ENCODE measurements around the gene FAM120A.
"Not testable (repeated sequence)": the region's sequence is repeated elsewhere in the genome, so short reads cannot be mapped to it uniquely, and the experiment has no call there.

Gene FAM120A

GRCh38 chr9:93512170-93512812, 60.8 kb downstream of the FAM120A start:
- not testable (repeated sequence) for DNase-seq

- DNase-seq: no peak
Measured at GRCh38 chr9:93513606-93514005, 62.1 kb downstream of the FAM120A start.

GRCh38 chr9:93517331-93517730, 65.8 kb downstream of the FAM120A start:
- DNase-seq: no peak

- DNase-seq: no peak
Measured at GRCh38 chr9:93520523-93520922, 69.0 kb downstream of the FAM120A start.

GRCh38 chr9:93522736-93523135, 71.3 kb downstream of the FAM120A start:
- no peak for DNase-seq

GRCh38 chr9:93523518-93524144, 72.1 kb downstream of the FAM120A start:
- DNase-seq: no peak

- DNase-seq: no peak
Measured at GRCh38 chr9:93525476-93525875, 74.0 kb downstream of the FAM120A start.

- no peak for DNase-seq
Measured at GRCh38 chr9:93531374-93531773, 79.9 kb downstream of the FAM120A start.

- DNase-seq: no peak
Measured at GRCh38 chr9:93532141-93532540, 80.7 kb downstream of the FAM120A start.

GRCh38 chr9:93533863-93534262, 82.4 kb downstream of the FAM120A start:
- DNase-seq: no peak

- DNase-seq: no peak
Measured at GRCh38 chr9:93536167-93536566, 84.7 kb downstream of the FAM120A start.

GRCh38 chr9:93536874-93537273, 85.4 kb downstream of the FAM120A start:
- no peak for DNase-seq

GRCh38 chr9:93540305-93540704, 88.8 kb downstream of the FAM120A start:
- no peak for DNase-seq

- DNase-seq: no peak
Measured at GRCh38 chr9:93541005-93541404, 89.5 kb downstream of the FAM120A start.

- DNase-seq: no peak
Measured at GRCh38 chr9:93541581-93542349, 90.3 kb downstream of the FAM120A start.

- no peak for DNase-seq
Measured at GRCh38 chr9:93543117-93543516, 91.6 kb downstream of the FAM120A start.

- no peak for DNase-seq
Measured at GRCh38 chr9:93546356-93546755, 94.9 kb downstream of the FAM120A start.

- DNase-seq: no peak
Measured at GRCh38 chr9:93549611-93550010, 98.1 kb downstream of the FAM120A start.

GRCh38 chr9:93552923-93553322, 101.4 kb downstream of the FAM120A start:
- DNase-seq: no peak

GRCh38 chr9:93555370-93555769, 103.9 kb downstream of the FAM120A start:
- no peak for DNase-seq

GRCh38 chr9:93557366-93558137, 106.1 kb downstream of the FAM120A start:
- DNase-seq: no peak

GRCh38 chr9:93558503-93558902, 107.0 kb downstream of the FAM120A start:
- DNase-seq: no peak

- DNase-seq: no peak
Measured at GRCh38 chr9:93560991-93561390, 109.5 kb downstream of the FAM120A start.
